CD4-positive, alpha-beta T cell treated with Interleukin-15 for 1 hour (primary cell): ENCODE measurements around the gene YBX1.
"Not testable (repeated sequence)": the region's sequence is repeated elsewhere in the genome, so short reads cannot be mapped to it uniquely, and the experiment has no call there.

Experiments
- DNase-seq: peaks from one replicate; pipeline ENCODE4 v3.0.0-alpha.2; 2020

Gene YBX1

DNA sequence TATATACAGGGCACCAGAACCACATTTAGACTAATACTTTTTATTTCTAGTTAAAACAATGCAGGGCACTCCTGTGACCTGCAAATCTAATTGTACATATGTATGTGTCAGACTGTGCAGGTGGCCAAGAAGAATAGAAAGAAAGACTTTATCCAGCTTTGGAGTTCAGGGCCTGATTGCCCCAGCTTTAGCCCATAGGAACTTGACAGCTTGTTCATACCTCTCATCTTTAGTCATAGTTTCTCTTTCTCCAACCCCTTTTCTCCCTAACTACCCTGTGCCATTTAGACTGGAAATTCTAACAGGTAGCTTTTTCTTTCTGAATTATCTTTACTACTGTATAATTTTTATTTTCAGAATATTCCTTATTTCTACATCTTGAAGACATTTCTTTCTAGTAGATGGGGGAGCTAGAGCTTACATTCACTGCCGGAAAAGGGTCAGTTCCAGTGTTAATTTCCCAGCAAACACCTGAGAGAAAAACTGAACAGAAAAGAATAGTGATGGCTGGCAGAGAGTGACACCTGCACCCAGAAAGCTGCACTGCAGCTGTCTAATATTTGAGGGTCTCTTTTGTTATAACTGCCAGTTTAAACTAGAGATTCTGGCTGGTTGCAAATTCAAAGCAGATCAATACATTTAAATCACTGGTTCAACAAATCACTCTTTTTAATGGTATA is 8.4 kb downstream of the YBX1 start:
- no peak for DNase-seq

DNA sequence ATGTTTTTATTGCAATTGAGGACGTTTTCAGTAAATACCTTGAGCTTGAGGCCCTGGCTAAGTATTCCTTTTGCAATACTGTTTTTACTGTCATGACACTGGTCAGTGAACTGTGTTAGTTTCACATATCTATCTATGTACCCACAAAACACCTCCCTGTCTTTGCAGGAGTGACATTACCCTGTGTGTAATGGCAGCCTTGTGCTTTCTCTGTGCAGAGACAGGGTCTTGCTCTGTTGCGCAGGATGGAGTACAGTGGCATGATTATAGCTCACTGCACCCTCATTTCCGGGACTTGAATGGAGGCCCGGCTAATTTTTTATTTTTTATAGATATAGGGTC is 8.9 kb downstream of the YBX1 start:
- DNase-seq = no peak

DNA sequence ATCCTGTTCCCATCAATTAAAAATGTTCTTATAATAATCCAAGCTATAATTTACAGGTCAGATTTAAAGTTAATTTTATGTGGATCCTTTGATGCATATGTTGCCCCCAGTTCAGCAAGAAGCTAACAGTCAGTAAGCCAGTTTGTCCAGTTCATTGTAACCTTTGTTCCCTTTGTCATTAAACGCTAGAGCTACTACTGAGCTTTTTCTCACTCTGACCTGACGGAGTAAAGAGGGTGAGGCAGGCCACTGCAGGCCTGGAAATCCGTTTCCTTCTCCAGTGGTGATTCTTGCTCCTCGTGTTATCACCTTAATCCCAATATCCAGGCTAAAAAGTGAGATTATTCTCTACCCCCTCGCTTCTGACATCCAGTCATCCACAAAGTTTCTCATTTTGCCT is 10.2 kb downstream of the YBX1 start:
- DNase-seq = no peak

DNA sequence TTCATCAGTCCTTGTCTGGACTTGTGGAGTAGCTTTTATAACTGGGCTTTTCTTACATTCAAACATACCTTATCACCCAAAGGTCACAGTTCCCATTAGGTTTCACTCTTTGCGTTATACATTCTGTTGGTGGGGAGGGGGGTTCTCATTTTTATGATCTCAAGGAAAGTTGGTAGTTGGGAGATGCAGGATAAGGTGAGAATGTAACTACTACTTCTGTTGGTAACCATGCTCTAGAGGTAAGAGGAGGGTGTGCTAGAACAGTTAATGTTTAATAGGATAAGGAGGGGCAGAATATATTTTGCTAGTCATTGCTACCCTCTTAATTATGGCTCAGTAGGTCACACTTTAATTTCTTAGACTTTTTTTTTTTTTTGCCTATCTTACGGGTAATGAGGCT is 10.7 kb downstream of the YBX1 start:
- DNase-seq = no peak

DNA sequence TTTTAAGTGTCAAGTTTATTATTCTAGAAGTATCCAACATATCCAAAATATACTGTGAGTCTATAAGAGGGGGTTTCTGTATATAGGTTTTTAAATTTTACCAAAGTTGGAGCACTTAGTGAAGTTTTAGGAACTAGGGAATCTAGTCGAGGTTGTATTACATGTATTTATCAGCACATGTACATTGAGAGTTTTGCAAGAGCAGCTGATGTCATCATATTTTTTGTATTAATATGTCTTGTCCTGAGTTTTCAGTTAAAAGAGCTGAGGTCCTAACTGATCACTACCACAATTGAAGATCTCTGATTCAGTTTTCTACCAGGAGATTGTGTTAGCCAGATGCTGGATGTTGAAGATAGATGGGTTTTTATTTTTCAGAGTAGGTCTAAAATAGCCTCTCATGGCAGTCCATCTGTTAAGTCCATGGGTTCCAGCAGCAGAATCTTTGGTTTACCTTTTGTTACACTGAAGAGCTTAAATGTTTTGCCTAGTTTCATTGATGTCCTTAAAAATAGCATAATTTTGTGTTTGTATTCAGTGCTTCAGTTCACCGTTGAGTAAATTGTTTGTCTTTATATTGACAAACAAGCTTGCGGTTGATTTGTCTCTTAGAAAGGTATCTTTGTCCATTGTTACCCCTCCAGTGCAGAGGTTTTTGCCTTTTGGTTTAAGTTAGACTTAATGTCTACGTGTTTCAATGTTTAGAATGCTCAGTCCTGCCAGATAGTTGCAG is 16.0 kb downstream of the YBX1 start:
- no peak for DNase-seq

DNA sequence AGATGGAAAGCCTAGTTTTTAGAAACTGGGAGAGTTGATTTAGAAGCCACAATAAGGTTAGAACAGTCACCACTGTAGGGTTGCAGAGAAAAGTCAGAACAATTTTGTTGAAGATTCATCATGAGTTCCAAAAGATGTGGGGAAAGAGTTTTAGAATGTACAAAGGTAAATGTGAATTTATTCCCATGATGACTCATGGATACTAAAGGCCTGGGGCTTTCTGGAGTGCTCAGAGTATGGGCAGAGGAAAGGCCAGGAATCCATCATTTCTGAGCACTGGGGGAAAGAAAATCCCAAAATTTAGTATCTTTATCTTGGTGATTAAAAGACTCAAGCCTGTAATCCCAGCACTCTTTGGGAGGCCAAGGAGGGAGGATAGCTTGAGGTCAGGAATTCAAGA is 17.8 kb downstream of the YBX1 start:
- DNase-seq = no peak

DNA sequence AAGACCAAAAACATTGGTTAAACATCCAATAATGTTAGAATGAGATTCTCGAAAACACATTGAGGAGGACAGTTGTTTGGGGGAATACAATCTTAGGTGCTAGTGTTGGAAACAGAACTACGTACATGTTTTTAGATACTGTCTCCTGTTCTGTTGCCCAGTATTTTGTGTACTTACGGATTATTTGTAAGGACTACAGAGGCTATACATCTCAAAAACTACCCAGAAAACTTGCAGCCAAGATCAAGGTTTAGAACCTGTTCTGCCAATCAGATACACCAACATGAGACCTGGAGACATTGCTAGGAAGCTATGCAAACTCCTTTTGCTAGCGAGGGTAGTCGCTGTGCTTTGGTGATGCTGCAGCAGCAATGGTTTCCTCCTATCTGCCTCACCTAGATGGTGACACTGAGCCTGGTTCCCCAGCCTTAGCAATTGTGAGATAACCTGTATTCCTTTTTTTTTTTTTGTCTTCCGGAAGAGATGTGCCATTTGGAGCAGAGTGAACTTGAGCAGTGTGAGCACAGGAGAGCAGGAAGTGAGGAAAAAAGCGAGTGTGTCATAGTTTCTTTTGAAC is 21.8 kb downstream of the YBX1 start:
- DNase-seq = no peak

DNA sequence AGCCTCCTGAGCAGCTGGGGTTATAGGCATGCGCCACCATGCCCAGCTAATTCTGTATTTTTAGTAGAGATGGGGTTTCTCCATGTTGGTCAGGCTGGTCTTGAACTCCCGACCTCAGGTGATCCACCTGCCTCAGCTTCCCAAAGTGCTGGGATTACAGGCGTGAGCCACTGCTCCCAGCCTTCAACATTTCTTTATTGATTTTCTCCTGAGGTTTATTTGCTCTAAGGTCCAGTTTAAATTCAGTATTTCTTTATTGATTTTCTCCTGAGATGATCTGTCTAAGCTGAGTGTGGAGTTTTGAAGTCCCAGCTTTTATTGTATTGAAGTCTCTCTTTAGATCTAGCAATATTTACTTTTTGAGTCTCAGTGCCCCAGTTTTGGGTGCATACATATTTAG is 30.6 kb downstream of the YBX1 start:
- not testable (repeated sequence) for DNase-seq

DNA sequence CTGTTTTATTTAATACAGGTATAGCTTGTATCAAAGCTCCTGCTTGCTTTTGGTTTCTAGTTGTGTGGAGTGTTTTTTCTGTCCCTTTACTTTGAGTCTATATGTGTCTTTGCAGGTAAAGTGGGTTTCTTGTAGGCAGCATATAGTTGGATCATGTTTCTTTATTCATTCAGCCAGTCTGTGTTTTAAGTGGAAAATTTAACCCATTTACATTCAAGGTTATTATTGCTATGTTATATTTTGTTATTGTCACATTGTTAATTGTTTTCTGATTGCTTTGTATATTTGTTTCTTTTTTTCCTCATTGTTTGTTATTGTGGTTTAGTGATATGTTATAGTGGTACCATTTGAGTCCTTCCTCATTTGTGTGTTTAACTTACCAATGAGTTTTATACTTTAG is 31.1 kb downstream of the YBX1 start:
- no peak for DNase-seq

DNA sequence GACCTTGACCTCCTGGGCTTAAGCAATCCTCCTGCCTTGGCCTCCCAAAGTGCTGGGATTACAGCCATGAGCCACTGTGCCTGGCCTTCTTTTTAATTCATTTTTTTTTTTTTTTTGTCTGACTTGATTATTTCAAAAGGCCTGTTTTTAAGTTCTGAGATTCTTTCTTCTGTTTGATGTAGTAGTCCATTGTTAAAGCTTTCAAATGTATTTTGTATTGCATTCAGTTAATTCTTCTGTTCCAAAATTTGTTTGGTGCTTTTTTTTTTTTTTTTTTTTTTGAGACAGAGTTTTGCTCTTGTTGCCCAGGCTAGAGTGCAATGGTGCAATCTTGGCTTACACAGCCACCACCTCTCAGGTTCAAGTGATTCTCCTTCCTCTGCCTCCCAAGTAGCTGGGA is 32.2 kb downstream of the YBX1 start:
- DNase-seq = not testable (repeated sequence)

DNA sequence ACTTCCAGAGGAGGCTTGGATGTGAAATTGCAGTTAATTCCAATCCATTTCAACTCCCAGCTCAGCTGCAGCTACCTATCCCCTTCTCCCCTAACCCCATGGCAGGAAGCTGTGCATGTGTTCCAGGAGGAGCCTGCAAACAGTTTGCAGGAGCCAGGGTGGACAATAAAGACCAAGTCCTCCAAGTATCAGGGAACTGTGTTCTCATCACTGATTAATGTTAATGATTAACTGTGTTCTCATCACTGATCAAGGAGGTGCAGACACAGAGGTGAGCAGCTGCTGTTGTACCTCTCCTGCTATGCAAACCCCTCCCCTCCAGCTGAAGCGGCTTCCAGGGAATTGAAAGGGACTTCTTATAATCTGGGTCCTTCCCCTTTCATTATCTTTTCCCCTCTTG is 38.6 kb downstream of the YBX1 start:
- no peak for DNase-seq

DNA sequence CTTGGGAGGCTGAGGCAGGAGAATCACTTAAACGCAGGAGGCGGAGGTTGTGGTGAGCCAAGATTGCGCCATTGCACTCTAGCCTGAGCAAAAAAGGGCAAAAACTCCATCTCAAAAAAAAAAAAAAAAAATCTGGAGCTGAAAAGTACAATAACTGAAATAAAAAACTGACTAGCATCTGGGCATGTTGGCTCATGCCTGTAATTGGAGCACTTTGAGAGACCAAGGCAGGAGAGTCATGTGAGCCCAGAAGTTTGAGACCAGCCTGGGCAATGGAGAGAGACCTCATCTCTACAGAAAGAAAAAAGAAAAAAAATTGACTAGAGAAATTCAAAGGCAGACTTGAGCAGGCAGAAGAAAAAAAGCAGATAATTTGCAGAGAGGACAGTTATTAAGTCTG is 39.7 kb downstream of the YBX1 start:
- no peak for DNase-seq

DNA sequence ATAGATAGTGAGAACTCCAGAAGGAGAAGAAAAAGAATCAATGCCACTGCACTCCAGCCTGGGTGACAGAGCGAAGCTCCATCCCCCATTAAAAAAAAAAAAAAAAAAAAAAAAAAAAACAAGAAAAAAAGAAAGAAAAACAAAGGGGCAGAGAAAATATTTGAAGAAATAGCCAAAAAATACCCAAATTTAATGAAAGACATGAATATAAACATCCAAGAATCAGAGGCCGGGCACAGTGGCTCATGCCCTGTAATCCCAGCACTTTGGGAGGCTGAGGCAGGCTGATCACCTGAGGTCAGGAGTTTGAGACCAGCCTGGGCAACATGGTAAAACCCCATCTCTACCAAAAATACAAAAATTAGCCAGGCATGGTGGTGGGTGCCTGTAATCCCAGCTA is 40.2 kb downstream of the YBX1 start:
- not testable (repeated sequence) for DNase-seq

DNA sequence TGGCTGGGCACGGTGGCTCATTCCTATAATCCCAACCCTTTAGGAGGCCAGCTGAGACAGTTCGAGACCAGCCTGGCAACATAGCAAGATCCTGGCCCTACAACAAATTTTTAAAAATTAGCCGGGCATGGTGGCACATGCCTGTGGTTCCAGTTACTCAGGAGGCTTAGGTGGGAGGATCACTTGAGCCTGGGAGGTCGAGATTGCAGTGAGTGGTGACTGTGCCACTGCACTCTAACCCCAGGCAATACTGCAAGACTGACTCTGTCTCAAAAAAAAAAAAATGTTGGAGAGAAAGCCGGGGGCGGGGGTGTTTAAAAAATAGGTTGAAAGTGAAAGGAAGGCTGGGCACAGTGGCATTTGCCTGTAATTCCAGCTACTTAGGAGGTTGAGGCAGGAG is 41.3 kb downstream of the YBX1 start:
- DNase-seq = no peak

DNA sequence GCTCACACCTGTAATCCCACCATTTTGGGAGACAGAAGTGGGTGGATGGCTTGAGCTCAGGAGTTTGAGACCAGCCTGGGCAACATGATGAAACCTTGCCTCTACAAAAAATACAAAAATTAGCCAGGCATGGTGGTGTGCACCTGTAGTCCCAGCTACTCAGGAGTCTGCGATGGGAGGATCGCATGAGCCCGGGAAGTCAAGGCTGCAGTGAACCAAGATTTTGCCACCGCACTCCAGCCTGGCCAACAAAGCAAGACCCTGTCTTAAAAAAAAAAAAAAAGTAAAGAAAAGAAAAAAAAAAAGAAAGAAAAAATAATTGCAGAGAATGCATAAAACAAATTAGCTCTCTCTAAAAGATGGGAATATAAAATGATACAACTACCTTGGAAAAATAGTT is 43.6 kb downstream of the YBX1 start:
- not testable (repeated sequence) for DNase-seq

DNA sequence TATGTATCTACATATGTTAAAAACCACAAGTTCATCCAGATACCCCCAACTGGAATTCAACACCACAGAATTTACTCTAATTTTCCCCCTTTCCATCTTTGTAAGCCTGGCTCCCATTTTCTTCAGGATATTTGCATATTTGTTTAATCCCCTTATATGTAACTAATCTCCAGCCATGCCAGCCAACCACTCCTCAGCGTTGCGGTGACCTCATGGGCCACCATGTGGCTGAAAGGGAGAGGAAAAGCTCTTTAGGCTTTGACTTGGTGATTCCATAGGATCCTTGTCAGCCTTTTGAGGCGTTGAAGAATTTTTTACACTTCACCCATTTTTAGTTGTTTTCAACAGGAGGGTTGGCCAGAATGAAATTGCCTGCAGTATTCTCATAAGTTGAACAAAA is 47.8 kb downstream of the YBX1 start:
- no peak for DNase-seq

DNA sequence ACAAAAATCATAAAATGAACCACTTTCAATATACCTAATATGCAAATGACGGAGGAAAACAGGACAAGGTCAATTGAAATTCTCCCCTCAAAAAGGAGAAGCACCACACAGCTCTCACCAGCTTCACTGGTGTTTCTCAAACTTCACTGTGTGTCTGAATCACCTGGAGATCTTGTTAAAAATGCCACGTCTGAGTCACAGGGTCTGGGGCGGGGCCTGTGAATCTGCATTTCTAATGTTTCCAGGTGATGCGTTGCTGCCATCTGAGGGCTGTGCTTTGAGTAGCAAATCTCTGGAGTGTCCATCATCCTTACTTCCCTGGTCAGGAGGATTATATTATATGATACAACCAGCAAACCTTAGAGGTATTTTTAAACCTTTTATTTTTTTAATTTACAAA is 48.8 kb downstream of the YBX1 start:
- DNase-seq = no peak

DNA sequence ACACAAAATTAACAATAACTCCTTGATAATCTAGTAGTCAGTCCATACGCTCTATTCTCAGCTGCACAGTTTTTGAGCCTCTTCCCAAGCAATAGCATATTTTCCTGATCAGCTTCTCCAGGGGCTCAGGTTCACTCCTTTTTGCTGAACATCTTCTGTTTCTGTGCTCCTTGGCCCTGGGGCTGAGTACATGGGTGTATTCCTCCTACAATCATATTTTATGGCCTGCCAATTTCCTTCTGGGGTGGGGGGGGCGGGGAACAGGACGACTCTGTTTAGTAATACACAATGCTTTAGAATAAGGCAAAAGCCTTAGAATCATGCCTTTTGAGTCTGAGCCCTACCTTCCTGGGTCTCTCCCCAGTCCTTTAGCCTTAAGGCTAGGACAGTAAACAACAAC is 49.4 kb downstream of the YBX1 start:
- no peak for DNase-seq

DNA sequence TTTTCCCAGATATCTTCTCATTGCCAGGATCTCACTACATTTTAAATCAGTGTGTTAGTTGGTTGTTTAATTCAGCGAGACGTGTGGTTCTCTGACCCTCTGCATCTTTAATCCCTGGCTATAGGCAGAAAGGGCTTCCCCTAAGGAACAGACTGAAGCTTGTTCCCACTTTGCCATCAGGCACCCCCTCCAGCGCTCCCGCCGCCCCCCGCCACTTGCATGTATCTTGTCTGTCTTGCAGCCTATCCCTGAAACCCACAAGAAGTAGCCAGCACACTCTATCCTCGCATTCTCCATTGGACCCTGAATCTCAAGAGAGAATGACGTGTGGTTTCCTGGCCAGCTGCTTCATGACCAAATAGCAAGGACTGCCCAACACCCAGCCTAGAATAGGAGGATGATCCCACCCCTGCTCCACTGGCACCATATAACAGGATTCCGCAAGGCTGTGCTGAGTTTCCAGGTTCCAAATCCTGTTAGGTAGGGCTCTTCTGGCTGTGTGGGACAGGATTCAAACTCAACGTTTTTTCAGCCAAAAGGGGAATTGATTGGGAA is 50.0 kb downstream of the YBX1 start:
- DNase-seq = no peak

DNA sequence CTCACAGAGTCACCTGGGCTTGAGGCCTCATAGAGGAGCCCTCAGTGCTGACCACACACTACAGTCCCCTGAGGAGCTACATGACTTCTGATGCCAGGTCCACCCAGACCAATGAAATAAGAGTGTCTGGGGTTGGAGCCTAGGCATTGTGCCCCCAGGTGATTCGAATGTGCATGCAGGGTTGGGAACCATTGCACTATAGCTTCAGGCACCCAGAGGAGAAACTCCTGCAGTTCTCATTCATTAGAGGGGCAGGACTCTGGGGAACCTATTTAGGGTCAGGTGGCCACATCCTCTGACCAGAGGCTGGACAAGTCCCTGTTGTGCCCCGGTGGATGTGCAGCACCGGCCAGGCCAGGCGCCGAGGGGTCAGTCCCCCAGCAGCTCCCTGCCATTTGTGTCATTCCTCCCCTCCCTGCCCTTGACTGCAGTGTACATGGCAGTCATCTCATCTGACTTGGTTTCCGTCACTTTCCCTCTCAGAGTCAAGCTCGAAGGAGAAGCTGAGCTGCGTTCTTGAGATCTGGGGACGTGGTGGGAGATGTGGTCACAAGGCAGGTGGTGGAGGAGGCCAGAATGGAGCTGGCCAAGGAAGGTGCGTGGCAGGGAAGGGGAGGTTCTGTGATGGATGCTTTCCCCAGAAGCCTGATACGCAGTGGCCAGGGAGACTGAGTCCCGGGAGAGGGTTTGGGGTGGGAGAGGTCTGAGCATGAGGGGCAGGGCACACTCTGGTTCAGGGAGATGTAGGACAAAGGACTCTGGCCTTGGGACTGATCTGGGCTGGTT is 51.4 kb downstream of the YBX1 start:
- no peak for DNase-seq

DNA sequence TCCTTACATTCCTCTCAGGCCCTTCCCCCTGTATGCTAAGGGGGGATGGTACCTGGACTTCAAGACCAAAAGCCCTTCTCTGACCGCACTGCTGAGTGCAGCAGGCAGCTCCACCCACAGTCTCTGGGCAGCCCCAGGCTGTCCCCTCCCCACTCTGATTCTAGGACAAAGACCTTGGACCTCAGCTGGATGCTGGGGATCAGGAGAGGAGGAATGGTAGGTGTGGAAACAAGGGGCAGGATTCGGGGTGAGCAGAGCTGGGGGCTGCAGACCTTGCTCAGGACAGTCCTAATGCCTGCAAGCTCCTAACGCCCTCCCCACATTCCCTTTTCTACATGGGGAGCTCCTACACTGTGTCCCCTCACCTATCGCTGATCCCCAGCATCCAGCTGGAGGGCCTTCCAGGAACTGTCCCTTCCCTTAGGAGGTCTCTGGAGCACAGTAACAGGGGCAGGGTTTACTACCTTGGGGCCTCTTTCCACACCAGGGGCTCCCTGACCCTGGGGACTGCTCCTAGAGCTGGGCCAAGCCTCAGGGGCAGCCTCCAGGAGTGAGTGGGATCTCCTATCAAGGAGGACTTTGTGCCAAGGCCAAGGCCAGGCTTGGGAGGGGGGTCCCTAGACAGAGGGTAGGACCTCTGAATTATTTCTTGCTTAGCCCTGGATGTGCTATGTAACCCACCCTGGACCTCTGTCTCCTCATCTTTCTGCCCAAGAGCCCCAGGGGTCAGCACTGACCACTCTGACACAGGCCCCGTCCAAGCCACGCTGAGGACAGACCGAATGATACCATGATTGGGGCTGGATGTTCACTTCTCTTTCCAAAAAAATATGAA is 52.2 kb downstream of the YBX1 start:
- DNase-seq = no peak

DNA sequence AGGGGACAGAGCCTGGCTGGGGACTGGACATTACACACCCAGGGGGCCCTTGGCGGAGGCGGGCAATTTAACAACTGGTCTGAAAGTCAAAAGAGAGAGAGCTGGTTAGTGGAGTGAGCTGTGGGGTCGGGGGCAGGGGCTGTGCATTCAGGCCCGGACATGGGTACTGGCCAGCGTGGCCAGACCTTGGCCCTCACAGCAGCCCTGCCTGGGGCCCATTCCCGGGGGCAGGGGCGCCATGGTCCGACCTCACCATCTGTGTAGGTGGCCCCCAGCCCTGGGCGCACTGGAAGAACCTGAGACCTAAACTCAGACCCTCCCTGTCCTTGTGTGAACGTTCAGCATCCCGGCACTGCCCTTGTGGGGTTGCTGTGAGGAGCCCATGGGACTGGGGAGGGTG is 52.8 kb downstream of the YBX1 start:
- no peak for DNase-seq
